GM19238 (cell line): ENCODE data around the gene FTO.

Source experiments
- DNase-seq: peaks from one replicate; pipeline ENCODE4 v3.0.0; 2011; ENCODE audit warnings: low spot score; ENCODE audit not compliant: insufficient read length

FTO gene

GRCh38 chr16:53895433-53895832 is 191.5 kb downstream of the FTO start:
- no peak for DNase-seq

- DNase-seq = no peak
Measured at GRCh38 chr16:53895851-53896250, 191.9 kb downstream of the FTO start.

DNA sequence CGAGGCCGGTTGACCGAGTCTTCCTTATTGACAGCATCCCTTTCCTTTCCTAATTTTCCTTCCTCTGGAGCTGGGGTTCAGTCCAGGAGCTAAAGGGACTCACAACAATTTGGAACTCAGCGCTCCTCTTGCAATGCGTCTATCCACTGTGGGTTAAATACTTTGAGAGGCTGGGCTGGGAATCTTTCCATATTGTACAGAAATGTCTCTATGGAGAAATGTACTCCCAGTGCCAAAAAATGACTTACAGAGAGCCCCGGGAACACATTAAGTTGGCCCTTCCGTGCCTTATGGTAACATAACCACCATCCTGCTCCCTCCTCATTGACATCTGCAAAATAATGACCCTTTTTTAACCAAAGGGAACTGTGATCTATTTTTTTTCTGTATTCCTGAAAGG is 192.8 kb downstream of the FTO start:
- DNase-seq = no peak

DNA sequence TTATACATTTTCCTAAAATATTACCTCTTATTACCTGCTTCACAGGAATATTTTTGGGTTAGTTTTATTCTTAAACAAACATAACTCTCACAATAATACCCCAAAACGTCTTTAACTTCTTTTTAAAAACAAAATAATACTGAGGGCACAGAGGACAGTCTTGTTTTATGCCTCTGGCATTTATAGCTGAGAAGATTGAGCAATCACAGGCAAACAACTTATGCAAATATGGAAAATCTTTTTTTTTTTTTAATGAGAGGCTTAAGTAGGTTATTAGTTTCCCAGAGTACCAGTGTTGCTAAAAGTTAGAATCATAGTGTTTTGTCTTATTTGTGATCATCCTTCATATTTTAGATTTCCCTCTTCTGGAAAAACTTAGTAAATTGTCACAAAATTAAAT is 195.0 kb downstream of the FTO start:
- DNase-seq = no peak

- no peak for DNase-seq
Measured at GRCh38 chr16:53899431-53899830, 195.5 kb downstream of the FTO start.

- DNase-seq = no peak
Measured at GRCh38 chr16:53900667-53901066, 196.7 kb downstream of the FTO start.

GRCh38 chr16:53901408-53901807 is 197.5 kb downstream of the FTO start:
- no peak for DNase-seq

DNA sequence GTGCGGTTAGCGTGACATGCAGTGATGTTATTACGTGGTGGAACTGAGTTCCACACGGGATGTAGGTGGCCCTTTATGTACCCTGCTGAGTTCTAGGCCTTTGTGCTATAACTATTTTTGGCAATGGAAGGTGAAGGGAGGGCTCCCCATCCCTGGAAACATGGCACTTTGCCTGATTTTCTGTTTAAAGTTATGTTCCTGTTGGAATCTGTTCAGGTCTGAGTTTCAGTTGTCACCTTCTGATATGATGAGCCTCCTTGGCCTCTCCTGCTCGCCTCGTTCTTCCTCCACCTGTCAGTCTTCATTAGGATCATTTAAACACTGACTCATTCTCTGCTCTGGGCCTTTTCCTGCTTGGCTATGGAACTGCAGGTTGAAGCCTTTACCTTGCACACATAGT is 200.6 kb downstream of the FTO start:
- DNase-seq = no peak

- no peak for DNase-seq
Measured at GRCh38 chr16:53905028-53905427, 201.1 kb downstream of the FTO start.

- DNase-seq = no peak
Measured at GRCh38 chr16:53908731-53909130, 204.8 kb downstream of the FTO start.

- DNase-seq = no peak
Measured at GRCh38 chr16:53910990-53911389, 207.0 kb downstream of the FTO start.

DNA sequence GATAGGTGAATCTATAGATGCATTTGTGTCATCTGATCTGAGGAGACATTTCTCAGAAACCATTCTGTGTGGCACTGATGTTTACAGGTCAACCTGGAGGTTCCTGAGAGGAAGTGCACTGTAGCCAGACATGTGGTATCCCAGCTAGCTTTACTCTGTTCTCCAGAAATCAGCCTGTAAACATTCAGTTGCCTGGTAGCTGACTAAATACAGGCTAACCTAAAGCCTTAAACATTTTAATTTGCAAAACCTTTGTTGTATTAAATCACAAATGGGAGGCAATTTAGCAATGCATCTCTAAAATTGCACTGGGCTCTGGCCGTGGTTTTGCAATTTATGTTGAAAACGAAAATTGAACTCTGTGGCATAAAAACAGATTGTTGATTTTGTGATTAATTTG is 207.6 kb downstream of the FTO start:
- no peak for DNase-seq

DNA sequence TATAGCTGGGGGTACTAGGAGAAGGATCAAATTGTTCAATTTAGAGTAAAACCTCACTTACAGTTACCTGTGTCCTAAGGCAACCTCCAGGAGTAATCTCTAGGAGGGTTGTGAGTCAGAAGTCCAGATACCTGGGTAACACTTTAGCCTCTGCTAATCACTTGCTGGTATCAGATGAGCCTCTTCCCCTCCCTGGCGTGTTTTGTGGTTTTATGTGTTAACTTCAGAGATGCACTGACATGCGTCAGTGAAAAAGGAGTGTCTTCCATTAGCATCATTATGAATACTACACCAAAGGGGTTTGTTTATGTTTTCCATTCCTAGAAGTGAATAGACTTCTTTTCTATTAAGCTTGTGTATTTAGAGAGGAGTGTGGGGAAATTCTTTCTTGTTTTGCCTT is 208.2 kb downstream of the FTO start:
- DNase-seq = no peak

DNA sequence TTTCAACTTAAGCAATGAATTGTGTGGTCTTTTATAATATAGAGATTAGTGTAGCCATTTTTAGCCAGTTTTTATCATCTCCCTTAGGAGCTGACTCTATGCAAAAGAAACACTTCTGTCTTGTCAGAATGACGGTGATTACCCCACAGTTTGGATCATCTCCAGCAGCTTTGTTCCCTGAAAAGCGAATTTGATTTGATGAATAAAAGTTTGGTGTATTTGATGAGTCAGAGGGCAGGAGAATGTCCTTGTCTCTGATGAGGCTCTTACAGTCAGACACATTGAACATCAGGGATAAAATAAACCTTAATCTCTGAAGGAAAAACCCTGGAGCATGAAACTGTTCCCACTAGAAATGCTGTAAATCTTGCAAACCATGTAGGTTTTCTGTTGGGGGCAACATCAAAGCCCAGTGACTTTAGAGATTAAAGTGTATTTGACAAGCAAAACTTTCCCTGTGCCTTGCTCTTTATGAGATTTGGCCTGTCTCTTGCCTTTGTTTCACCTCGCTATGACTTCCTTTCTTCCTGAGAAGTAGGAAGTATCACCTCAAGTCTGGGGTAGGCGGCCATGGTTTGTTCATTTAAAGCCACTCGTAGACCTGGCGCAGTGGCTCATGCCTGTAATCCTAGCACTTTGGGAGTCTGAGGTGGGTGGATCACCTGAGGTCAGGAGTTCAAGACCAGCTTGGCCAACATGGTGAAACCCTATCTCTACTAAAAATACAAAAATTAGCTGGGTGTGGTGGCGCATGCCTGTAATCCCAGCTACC is 209.3 kb downstream of the FTO start:
- no peak for DNase-seq

DNA sequence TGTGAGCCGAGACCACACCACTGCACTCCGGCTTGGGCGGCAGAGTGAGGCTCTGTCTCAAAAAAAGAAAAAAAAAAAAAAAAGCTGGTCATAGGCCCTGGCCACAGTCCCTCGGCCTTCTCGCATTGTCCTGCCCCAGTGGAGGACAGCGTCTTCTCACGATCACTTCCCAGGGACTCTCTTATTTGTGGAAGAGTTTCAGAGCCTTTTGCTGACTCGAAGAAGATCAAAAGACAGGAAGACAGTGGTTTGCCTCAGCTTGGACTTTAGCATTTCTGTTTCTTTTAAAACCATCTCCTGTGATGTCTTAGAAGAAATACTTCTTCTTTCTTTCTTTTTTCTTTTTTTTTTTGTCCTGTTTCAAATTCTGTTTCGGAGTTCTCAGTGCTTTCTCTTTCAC is 210.0 kb downstream of the FTO start:
- no peak for DNase-seq

GRCh38 chr16:53914736-53915135 is 210.8 kb downstream of the FTO start:
- no peak for DNase-seq

- no peak for DNase-seq
Measured at GRCh38 chr16:53915452-53916160, 211.7 kb downstream of the FTO start.

DNA sequence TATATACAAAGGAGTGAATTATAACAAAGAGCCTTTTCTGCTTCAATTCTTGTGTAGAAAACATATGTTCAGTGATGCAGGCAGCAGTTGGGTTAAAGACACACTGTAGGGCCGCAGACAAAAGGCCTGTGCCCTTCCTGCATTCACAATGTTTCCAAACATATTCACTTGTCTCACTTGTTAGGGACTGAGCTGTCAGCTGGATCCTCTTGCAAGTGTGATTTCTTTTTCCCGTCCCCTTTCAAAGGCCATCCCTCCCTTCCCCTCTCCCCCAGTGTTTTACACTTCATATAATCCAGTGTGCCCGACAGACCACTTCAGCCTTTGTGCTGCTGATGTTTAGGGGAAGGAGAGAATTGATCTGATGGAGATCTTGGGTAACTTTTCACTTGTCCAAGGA is 217.0 kb downstream of the FTO start:
- no peak for DNase-seq

DNA sequence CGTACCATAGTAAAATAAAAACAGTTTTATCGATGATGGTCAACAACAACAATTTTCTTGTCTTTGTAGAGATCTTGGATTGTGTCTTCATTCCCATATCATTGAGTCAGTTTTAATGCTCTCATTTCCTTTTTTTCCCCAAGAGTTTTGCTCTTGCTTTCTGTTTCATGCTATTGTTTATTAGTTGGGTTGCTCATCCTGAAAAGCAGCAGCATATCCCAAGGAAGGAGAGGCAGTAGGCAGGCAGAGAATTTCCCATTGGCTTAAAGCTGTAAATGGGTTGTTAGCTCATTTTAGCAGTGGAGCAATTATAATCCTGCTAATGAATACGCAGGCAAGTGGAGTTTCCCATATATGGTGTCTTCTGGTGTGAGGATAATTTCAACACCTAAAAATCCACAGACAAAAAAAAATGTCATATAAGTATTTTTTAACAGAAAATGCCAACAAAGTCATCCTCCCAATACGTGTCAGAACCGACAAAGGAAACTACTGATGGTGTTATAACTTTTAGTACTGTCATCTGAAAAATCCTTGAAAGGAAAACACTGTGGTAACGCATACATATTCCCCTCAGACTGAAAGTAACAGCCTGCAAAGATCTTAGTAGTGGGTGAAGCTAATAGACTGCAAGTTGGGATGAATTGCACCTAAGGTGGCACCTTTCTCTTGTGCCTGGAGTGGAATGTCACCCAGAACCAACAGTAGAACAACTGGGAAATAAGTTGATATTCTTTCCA is 218.3 kb downstream of the FTO start:
- no peak for DNase-seq

GRCh38 chr16:53922807-53923571 is 219.0 kb downstream of the FTO start:
- no peak for DNase-seq

- DNase-seq = no peak
Measured at GRCh38 chr16:53924331-53925106, 220.6 kb downstream of the FTO start.
